Aorta (tissue), 5 donors: Measurements from ENCODE around the gene JAG2. TPM values are rescaled to one million over a fixed set of nuclear protein-coding genes. Genes with fewer than 3 reads are reported as not detected.
A peak's percentile ranks its signal among the peaks of the same experiment; 100 is the strongest.
"Not testable (repeated sequence)": the region's sequence is repeated elsewhere in the genome, so short reads cannot be mapped to it uniquely, and the experiment has no call there.

Experiments
- ATAC-seq: fragments of 200-7000 bp; cut with Tn5 transposase; one replicate; pipeline ENCODE4 v1.9.1; 2022; ENCODE audit warnings: moderate library complexity; ENCODE audit not compliant: low FRiP score
- DNase-seq, 2 donors: peaks; one replicate each; pipeline ENCODE4 v3.0.0-alpha.2; 2020
- H3K27ac ChIP-seq, 2 donors: one replicate each; pipeline ENCODE4 v1.5.1; 2013; ENCODE audit warnings: low read length in 2 of 2, mild to moderate bottlenecking in 2 of 2, moderate library complexity in 2 of 2, control low read depth in 1 of 2, inconsistent platforms in 1 of 2, low read depth in 1 of 2
- H3K27me3 ChIP-seq, 2 donors: one replicate each; pipeline ENCODE4 v1.6.1; 2013; ENCODE audit warnings: control low read depth in 1 of 2, low read length in 1 of 2, mild to moderate bottlenecking in 1 of 2, moderate library complexity in 1 of 2; ENCODE audit not compliant: insufficient read depth in 2 of 2, control insufficient read depth in 1 of 2
- H3K36me3 ChIP-seq, 2 donors: one replicate each; pipeline ENCODE4 v1.6.1; 2013; ENCODE audit warnings: control low read depth in 1 of 2, low read length in 1 of 2, mild to moderate bottlenecking in 1 of 2; ENCODE audit not compliant: insufficient read depth in 2 of 2, control insufficient read depth in 1 of 2
- H3K4me1 ChIP-seq, 2 donors: one replicate each; pipeline ENCODE4 v1.6.1; 2013; ENCODE audit warnings: low read length in 2 of 2, control low read depth in 1 of 2, mild to moderate bottlenecking in 1 of 2, moderate library complexity in 1 of 2; ENCODE audit not compliant: insufficient read depth in 2 of 2, control insufficient read depth in 1 of 2
- H3K4me3 ChIP-seq, 2 donors: one replicate each; pipeline ENCODE4 v1.5.1; 2013; ENCODE audit warnings: low read length in 2 of 2, control low read depth in 1 of 2, mild to moderate bottlenecking in 1 of 2
- H3K9me3 ChIP-seq: one replicate; pipeline ENCODE4 v1.6.1; 2013; ENCODE audit warnings: mild to moderate bottlenecking, low read length; ENCODE audit not compliant: control insufficient read depth
- WGBS, 2 donors: extraction: QIAGEN DNeasy Blood & Tissue Kit; methylation state at CpG; one replicate each; pipeline ENCODE4 v1.1.7; 2013; 5-methylcytosine and 5-hydroxymethylcytosine counted together
- intact Hi-C, 2 donors: fragments of 100-400 bp; cut with DNase I; formaldehyde crosslinking; loops; one replicate each; pipeline versions ENCODE4 v1.14.2 to v1.15.0; 2022
- polyA plus RNA-seq, 2 donors: library from polyadenylated mRNA; stranded (reverse); fragments of 200-250 nt; gene quantifications; one replicate each; pipeline ENCODE4 v1.2.3, GENCODE V29; 2013
- total RNA-seq, 2 donors: library from RNA; stranded (reverse); fragmentation: NEBNext Ultra II Directional; extraction: Animal tissue kit (Norgen Biotek cat#: 25700); gene quantifications; one replicate each; pipeline ENCODE4 v1.2.1, GENCODE V29; 2021
- donor health status: healthy with polysubstance abuse.
- donor health status: Bipolar disorder and iron deficiency.
- donor health status: DM: no; HTN: no; CAD: no.
- donor health status: DM: no; HTN: no; CAD: no.
- donor health status: DM: yes; HTN: yes; CAD: no.

JAG2 gene
- total and polyA plus RNA-seq, 4 donors, result 0.13 to 32.1 (median 8.1) TPM

GRCh38 chr14:105116451-105117256, 51.9 kb downstream of the JAG2 start:
- H3K4me1 ChIP-seq, result no peaks in the 10 kb centered on the region
- H3K9me3 ChIP-seq, result peaks cover 7% of the 10 kb centered on the region
- no peak overlapping the region for H3K4me3 ChIP-seq
- DNase-seq (peak in 1 of 2 donors; percentile 12), ATAC-seq (no peak)
- no peaks in the 10 kb centered on the region for H3K36me3 ChIP-seq
- no peak overlapping the region for H3K27ac ChIP-seq
- H3K27me3 ChIP-seq, result no peaks in the 10 kb centered on the region
- intact Hi-C loops, result no loop called here
- 88 to 91% methylated on average over 12 of the region's 12 CpGs for WGBS, 2 donors

- intact Hi-C loops, H3K9me3 ChIP-seq, ATAC-seq, H3K36me3 ChIP-seq, H3K27me3 ChIP-seq, H3K27ac ChIP-seq, H3K4me1 ChIP-seq, H3K4me3 ChIP-seq: not testable (repeated sequence)
- 89 to 90% methylated on average over 8 of the region's 8 CpGs for WGBS, 2 donors
- peak in 1 of 2 donors; percentile 45 for DNase-seq
Measured at GRCh38 chr14:105109243-105109642, 59.3 kb downstream of the JAG2 start.

GRCh38 chr14:105108516-105108864, 60.1 kb downstream of the JAG2 start:
- intact Hi-C loops, result no loop called here
- no peak overlapping the region for H3K27ac ChIP-seq
- no peaks in the 10 kb centered on the region for H3K9me3 ChIP-seq
- no peaks in the 10 kb centered on the region for H3K4me1 ChIP-seq
- no peaks in the 10 kb centered on the region for H3K36me3 ChIP-seq
- no peak for ATAC-seq
- no peak overlapping the region for H3K4me3 ChIP-seq
- peak in 1 of 2 donors; percentile 20 for DNase-seq
- no peaks in the 10 kb centered on the region for H3K27me3 ChIP-seq
- 85 to 86% methylated on average over 7 of the region's 7 CpGs for WGBS, 2 donors

- 72 to 74% methylated on average over 9 of the region's 9 CpGs for WGBS, 2 donors
- Histone ChIP-seq H3K36me3 (no peaks in the 10 kb centered on the region), H3K27ac (no peak overlapping the region), H3K27me3 (no peaks in the 10 kb centered on the region), H3K4me3 (no peak overlapping the region), H3K9me3 (no peaks in the 10 kb centered on the region), H3K4me1 (no peaks in the 10 kb centered on the region)
- intact Hi-C loops, result no loop called here
- DNase-seq (peak in 1 of 2 donors; percentile 21), ATAC-seq (no peak)
Measured at GRCh38 chr14:105107781-105108515, 60.6 kb downstream of the JAG2 start.

GRCh38 chr14:105107351-105107750, 61.2 kb downstream of the JAG2 start:
- Histone ChIP-seq H3K27ac (no peak overlapping the region), H3K9me3 (no peaks in the 10 kb centered on the region), H3K4me1 (no peaks in the 10 kb centered on the region), H3K36me3 (no peaks in the 10 kb centered on the region), H3K27me3 (no peaks in the 10 kb centered on the region), H3K4me3 (no peak overlapping the region)
- 89 to 90% methylated on average over 7 of the region's 7 CpGs for WGBS, 2 donors
- DNase-seq (peak in 1 of 2 donors; percentile 25), ATAC-seq (no peak)
- intact Hi-C loops, result no loop called here

- ATAC-seq, result no peak
- H3K4me1 ChIP-seq, result no peaks in the 10 kb centered on the region
- no peaks in the 10 kb centered on the region for H3K27me3 ChIP-seq
- DNase-seq, result no peak
- H3K36me3 ChIP-seq, result no peaks in the 10 kb centered on the region
- H3K27ac ChIP-seq, result no peak overlapping the region
- no peak overlapping the region for H3K4me3 ChIP-seq
- 69 to 74% methylated on average over 7 of the region's 7 CpGs for WGBS, 2 donors
- intact Hi-C loops, result no loop called here
- no peaks in the 10 kb centered on the region for H3K9me3 ChIP-seq
Measured at GRCh38 chr14:105105158-105105557, 63.4 kb downstream of the JAG2 start.

GRCh38 chr14:105102893-105103292, 65.7 kb downstream of the JAG2 start:
- peaks cover 3% of the 10 kb centered on the region for H3K9me3 ChIP-seq
- no peak for ATAC-seq
- no peaks in the 10 kb centered on the region for H3K27me3 ChIP-seq
- no peaks in the 10 kb centered on the region for H3K4me1 ChIP-seq
- H3K4me3 ChIP-seq, result no peak overlapping the region
- intact Hi-C loops, result no loop called here
- DNase-seq, result no peak
- no peak overlapping the region for H3K27ac ChIP-seq
- H3K36me3 ChIP-seq, result no peaks in the 10 kb centered on the region
- WGBS, 2 donors, result 94 to 97% methylated on average over 3 of the region's 3 CpGs

GRCh38 chr14:105102361-105102870, 66.2 kb downstream of the JAG2 start:
- intact Hi-C loops, result no loop called here
- Histone ChIP-seq H3K4me3 (no peak overlapping the region), H3K4me1 (no peaks in the 10 kb centered on the region), H3K27ac (no peak overlapping the region), H3K9me3 (peaks cover 3% of the 10 kb centered on the region), H3K36me3 (no peaks in the 10 kb centered on the region), H3K27me3 (no peaks in the 10 kb centered on the region)
- peak in 1 of 2 donors; percentile 14 for DNase-seq
- ATAC-seq, result no peak
- 92 to 94% methylated on average over 7 of the region's 7 CpGs for WGBS, 2 donors
